ENCODE data around the gene RGSL1. TPM values are rescaled to one million over a fixed set of nuclear protein-coding genes. Genes with fewer than 3 reads are reported as not detected.

The RGSL1 gene
- total and polyA plus RNA-seq, 2 of the 8 experiments (the other 6 are each of a cell fraction or from before 2014, with no cell fraction given), result not detected

GRCh38 chr1:182404781-182405180 is 45.2 kb upstream of the RGSL1 start:
- Histone ChIP-seq H3K36me3 (ENCODE audit: control insufficient read depth in 2 of 4, insufficient read depth in 4 of 4, low read length in 3 of 4) (no peaks in the 10 kb centered on the region), H2BK120ac (replicated peaks; ENCODE audit: low read depth, low read length) (no peak overlapping the region), H3K14ac (ENCODE audit: insufficient read length) (no peak overlapping the region), H3K4ac (replicated peaks; ENCODE audit: insufficient read length, low read depth, low read length) (no peak overlapping the region), H4K8ac (ENCODE audit: extremely low read depth, insufficient read depth, low read length) (no peak overlapping the region), H3K23ac (ENCODE audit: insufficient read length) (no peak overlapping the region), H3K4me1 (replicated peaks in 1 of 4; ENCODE audit: control insufficient read depth in 3 of 4, insufficient read depth in 4 of 4, low read length in 3 of 4) (peaks cover 0 to 5% (median 0%) of the 10 kb centered on the region in 4 experiments; a peak in 1 of 7 replicates), H3K4me2 (ENCODE audit: insufficient read depth in 1 of 2, low read depth in 2 of 2, low read length in 2 of 2) (no peak overlapping the region), H2BK12ac (ENCODE audit: low read depth, low read length) (no peak overlapping the region), H2BK20ac (ENCODE audit: low read length) (no peak overlapping the region), H3K79me2 (ENCODE audit: control insufficient read depth in 1 of 2, insufficient read depth in 2 of 2, low read length in 2 of 2) (no peaks in the 10 kb centered on the region), H4K5ac (ENCODE audit: insufficient read length, low read depth, low read length) (no peak overlapping the region), H2BK5ac (ENCODE audit: low read depth, low read length) (no peak overlapping the region), H3K23me2 (ENCODE audit: low read depth, low read length) (no peaks in the 10 kb centered on the region), H2AFZ (ENCODE audit: low read length) (no peak overlapping the region), H4K91ac (replicated peaks; ENCODE audit: insufficient read length, low read length) (no peak overlapping the region), H2BK15ac (ENCODE audit: low read length) (no peak overlapping the region), H3K9ac (replicated peaks in 1 of 4; ENCODE audit: extremely low read depth in 1 of 4, low read depth in 3 of 4, low read length in 3 of 4) (no peak overlapping the region), H2AK5ac (ENCODE audit: low read depth, low read length) (no peak overlapping the region), H3K9me3 (ENCODE audit: insufficient read depth in 2 of 2, low read depth in 1 of 2, low read length in 1 of 2) (no peaks in the 10 kb centered on the region), H3K27me3 (replicated peaks in 1 of 4; ENCODE audit: control insufficient read depth in 3 of 4, extremely low read depth in 1 of 4, insufficient read depth in 3 of 4, low read length in 3 of 4) (no peaks in the 10 kb centered on the region), H3K56ac (replicated peaks; ENCODE audit: insufficient read length, low read depth, low read length) (no peak overlapping the region), H3K18ac (ENCODE audit: extremely low read depth, low read length) (no peak overlapping the region), H3K79me1 (ENCODE audit: low read depth, low read length) (no peaks in the 10 kb centered on the region), H3K27ac (ENCODE audit: low read depth, low read length) (no peak overlapping the region), H4K20me1 (replicated peaks in 1 of 2; ENCODE audit: control insufficient read depth in 1 of 2, insufficient read depth in 2 of 2, low read length in 2 of 2) (no peaks in the 10 kb centered on the region), H3K4me3 (ENCODE audit: extremely low read depth in 1 of 4, insufficient read depth in 2 of 4, low read depth in 3 of 4, low read length in 4 of 4) (no peak overlapping the region)
- 79% methylated on average over 1 of the region's 1 CpG; no CpG with 5 or more reads in 1 of the 2 experiments for WGBS, 2 experiments (ENCODE audit: extremely low coverage in 1 of 2, insufficient coverage in 1 of 2, insufficient read length in 1 of 2, insufficient replicate concordance in 2 of 2, low coverage in 1 of 2, low lambda C conversion rate in 2 of 2, missing lambda C conversion rate in 1 of 2)
- CTCF ChIA-PET (ENCODE audit: partially characterized antibody), result interaction anchor here (0.6 to 4.0 kb wide), 20 partner anchors 8 to 323 kb away, joined by 3 to 17 read pairs (median 4); no protein-coding TSS in a partner anchor
- POLR2A ChIA-PET (ENCODE audit: partially characterized antibody), result interaction anchor here (1.0 to 1.2 kb wide), 2 partner anchors 11 to 12 kb away, joined by 3 to 4 read pairs; no protein-coding TSS in a partner anchor
- DNase-seq (ENCODE audit: low read depth in 1 of 2, low spot score in 2 of 2) (no peak), FAIRE-seq (peak; percentile 86)
- TF ChIP-seq BRCA1 (IDR thresholded peaks at IDR 0.05; ENCODE audit: low read depth, low read length) (no peak), RAD21 (IDR thresholded peaks at IDR 0.05 in 1 of 2, conservative IDR thresholded peaks at IDR 0.05 in 1 of 2; ENCODE audit: low read depth in 2 of 2, low read length in 2 of 2) (peak; percentile 36 to 43; a peak in 3 of 4 replicates), CTCF (IDR thresholded peaks at IDR 0.05; ENCODE audit: control extremely low read depth in 1 of 3, insufficient read depth in 1 of 3, low read depth in 1 of 3, low read length in 3 of 3) (peak; percentile 25 to 65 (median 42); a peak in 3 of 4 replicates), BCL11A (IDR thresholded peaks at IDR 0.05; ENCODE audit: low read depth in 2 of 2, low read length in 2 of 2) (no peak), CHD1 (IDR thresholded peaks at IDR 0.05; ENCODE audit: low read depth, low read length) (no peak), BACH1 (IDR thresholded peaks at IDR 0.05; ENCODE audit: low read length) (no peak), SUZ12 (IDR thresholded peaks at IDR 0.05; ENCODE audit: low read length) (no peak), NANOG (IDR thresholded peaks at IDR 0.05; ENCODE audit: insufficient read depth, low read depth, low read length, poor library complexity, severe bottlenecking) (no peak), CTBP2 (IDR thresholded peaks at IDR 0.05; ENCODE audit: borderline replicate concordance, insufficient read depth, insufficient read length, low read length) (no peak), TCF12 (IDR thresholded peaks at IDR 0.05; ENCODE audit: low read depth, low read length) (no peak), GTF2F1 (IDR thresholded peaks at IDR 0.05; ENCODE audit: borderline replicate concordance, low read depth, low read length) (no peak)

All from H1 (cell line).